ENCODE results near the gene ANTXR1.
"Not testable (repeated sequence)": the region's sequence is repeated elsewhere in the genome, so short reads cannot be mapped to it uniquely, and the experiment has no call there.

Gene ANTXR1

GRCh38 chr2:69237070-69237670, 224.2 kb downstream of the ANTXR1 start:
- DNase-seq (ENCODE audit: low read depth in 2 of 2) = no peak

DNA sequence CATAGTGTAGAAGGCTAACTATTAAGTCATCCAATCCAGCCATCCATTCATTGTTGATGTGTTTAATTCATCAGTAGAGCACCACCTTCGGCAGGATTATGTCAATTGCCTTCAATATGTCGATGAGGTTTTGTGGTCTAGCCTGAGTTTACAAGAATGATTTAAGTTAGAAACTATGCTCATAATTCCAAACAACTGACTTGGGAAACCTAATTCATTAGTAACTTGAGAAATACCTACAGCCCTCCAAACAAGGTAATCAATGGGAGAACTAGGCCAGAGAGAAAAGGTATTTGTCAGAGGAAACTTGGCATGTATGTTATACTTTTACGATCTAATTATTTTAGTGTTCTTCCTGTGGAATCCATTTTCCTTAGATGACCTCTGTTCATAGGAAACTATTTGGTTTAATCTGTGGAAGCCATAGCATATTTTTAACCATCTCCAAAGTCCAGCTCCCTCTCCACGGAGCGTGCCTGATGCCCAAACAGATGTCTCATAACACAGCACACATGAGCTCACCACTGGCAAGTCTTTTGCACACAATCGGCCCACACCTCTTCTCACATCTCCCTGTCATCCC, 225.6 kb downstream of the ANTXR1 start:
- DNase-seq (ENCODE audit: low read depth in 2 of 2) = no peak

DNA sequence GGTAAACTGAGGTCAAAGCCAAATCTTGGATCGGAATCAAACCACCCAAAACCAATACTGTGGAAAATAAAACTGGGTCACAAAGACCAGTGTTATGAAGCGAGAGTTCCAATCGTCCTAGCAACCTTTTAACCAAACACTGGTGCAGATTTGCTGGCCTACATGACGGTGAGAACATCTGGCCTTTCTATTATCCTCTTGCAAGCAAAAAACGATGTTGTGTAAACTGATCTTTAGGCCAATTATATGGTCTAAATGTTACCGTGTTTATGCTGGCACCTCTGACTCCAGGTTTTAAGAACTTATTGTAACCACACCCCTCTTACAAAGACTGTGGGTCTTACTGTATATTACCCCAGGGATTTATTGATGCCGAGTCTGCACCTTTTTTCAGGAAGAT, 228.1 kb downstream of the ANTXR1 start:
- DNase-seq (ENCODE audit: low read depth in 2 of 2) = no peak

- no peak for DNase-seq (ENCODE audit: low read depth in 2 of 2)
Observed at GRCh38 chr2:69241664-69242514, 228.9 kb downstream of the ANTXR1 start.

GRCh38 chr2:69242651-69243051, 229.7 kb downstream of the ANTXR1 start:
- no peak for DNase-seq (ENCODE audit: low read depth in 2 of 2)

GRCh38 chr2:69243652-69244051, 230.7 kb downstream of the ANTXR1 start:
- no peak for DNase-seq (ENCODE audit: low read depth in 2 of 2)

DNA sequence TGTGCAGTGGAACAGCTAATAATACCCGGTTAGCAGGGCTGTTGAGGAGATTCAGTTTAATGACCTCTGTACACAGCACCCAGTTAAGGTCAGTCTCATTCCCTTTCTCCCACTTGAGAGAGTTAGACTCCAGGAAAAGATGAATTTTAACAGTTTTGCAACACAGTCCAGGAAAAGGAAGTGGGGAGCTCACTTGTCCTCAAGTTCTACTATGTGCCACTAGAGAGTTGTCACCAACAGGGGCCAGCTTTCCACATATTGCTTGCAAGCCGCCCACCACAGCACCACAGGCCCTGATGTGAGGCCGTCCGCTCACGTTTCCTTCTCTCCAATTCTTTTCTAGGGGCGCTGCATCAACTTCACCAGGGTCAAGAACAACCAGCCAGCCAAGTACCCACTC, 231.9 kb downstream of the ANTXR1 start:
- DNase-seq (ENCODE audit: low read depth in 2 of 2) = no peak

DNA sequence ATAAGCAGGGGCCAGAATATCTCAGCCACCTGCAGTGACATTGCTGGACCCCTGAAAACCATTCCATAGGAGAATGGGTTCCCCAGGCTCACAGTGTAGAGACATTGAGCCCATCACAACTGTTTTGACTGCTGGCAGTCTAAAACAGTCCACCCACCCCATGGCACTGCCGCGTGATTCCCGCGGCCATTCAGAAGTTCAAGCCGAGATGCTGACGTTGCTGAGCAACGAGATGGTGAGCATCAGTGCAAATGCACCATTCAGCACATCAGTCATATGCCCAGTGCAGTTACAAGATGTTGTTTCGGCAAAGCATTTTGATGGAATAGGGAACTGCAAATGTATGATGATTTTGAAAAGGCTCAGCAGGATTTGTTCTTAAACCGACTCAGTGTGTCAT, 234.6 kb downstream of the ANTXR1 start:
- no peak for DNase-seq (ENCODE audit: low read depth in 2 of 2)

DNA sequence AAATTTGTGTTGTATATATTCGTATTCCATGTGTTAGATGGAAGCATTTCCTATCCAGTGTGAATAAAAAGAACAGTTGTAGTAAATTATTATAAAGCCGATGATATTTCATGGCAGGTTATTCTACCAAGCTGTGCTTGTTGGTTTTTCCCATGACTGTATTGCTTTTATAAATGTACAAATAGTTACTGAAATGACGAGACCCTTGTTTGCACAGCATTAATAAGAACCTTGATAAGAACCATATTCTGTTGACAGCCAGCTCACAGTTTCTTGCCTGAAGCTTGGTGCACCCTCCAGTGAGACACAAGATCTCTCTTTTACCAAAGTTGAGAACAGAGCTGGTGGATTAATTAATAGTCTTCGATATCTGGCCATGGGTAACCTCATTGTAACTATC, 235.3 kb downstream of the ANTXR1 start:
- DNase-seq (ENCODE audit: low read depth in 2 of 2) = no peak

- DNase-seq (ENCODE audit: low read depth in 2 of 2) = no peak
Observed at GRCh38 chr2:69250981-69251380, 238.0 kb downstream of the ANTXR1 start.

GRCh38 chr2:69251943-69252342, 239.0 kb downstream of the ANTXR1 start:
- no peak for DNase-seq (ENCODE audit: low read depth in 2 of 2)

- DNase-seq (ENCODE audit: low read depth in 2 of 2) = no peak
Observed at GRCh38 chr2:69253112-69253511, 240.1 kb downstream of the ANTXR1 start.

DNA sequence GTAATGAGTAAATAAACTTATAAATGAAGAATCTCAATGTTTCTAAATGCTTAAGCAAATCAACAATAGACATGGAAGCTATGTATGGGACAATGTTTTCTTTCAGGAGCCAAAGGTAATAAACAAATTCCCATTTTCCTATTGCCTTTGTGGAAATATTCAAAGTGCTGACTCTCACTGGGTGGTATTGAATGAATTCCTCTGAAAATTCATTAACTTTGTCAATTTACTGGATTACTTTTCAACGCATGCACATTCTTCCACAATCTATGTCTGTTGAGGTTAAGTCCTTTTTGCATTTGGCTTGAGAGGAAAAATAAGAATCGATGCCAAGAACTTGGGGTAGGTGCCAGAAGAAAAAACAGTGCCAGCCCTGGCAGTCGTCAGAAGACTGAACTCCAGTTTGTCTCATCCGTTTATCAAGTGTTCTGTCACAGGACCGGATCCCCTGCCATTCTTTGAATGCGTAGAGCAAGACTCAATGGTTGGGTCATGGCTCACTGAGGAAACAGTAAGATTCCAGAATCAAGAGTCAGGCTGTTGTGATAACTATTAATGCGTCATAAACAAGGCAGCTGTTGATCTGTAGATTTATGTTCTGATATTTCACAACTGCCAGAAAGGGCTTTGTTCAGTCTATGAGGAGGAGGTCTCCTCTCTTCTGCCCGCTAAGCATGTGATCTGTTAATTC, 240.8 kb downstream of the ANTXR1 start:
- DNase-seq (ENCODE audit: low read depth in 2 of 2) = no peak

- DNase-seq (ENCODE audit: low read depth in 2 of 2) = no peak
Observed at GRCh38 chr2:69255760-69256159, 242.8 kb downstream of the ANTXR1 start.

DNA sequence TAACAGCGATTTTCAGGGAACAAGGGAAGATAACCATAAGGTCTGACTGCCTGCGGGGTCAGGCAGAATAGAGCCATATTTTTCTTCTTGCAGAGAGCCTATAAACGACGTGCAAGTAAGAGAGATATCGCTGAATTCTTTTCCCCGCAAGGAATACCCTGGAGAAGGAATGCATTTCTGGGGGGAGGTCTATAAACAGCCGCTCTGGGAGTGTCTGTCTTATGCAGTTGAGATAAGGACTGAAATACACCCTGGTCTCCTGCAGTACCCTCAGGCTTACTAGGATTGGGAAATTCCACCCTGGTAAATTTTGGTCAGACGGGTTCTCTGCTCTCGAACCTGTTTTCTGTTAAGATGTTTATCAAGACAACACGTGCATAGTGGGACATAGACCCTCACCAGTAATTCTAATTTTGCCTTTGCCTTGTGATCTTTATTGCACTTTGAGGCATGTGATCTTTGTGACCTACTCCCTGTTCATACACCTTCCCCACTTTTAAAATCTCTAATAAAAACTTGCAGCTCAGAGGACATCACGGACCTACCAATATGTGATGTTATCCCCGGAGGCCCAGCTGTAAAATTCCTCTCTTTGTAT, 247.1 kb downstream of the ANTXR1 start:
- not testable (repeated sequence) for DNase-seq (ENCODE audit: low read depth in 2 of 2)

DNA sequence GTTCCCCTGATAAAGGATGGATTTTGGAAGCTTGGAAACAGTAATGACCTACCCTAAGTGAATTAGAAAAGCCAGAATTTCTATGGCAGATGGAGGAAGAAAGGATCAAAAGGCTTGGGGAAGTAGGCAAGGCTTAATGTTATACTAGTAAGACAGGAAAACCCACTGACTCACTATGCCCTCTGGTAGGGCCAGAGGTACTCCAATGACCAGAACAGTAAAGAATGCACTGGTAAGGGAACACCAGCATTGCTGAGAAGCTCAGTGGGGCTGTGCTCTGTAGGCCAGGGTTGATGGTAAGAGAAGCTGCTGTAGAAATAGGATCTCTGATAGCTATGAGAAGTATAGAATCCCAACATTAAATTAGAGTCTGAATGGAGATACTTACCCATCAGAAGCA, 247.7 kb downstream of the ANTXR1 start:
- DNase-seq (ENCODE audit: low read depth in 2 of 2) = no peak

- no peak for DNase-seq (ENCODE audit: low read depth in 2 of 2)
Observed at GRCh38 chr2:69269330-69269729, 256.4 kb downstream of the ANTXR1 start.

DNA sequence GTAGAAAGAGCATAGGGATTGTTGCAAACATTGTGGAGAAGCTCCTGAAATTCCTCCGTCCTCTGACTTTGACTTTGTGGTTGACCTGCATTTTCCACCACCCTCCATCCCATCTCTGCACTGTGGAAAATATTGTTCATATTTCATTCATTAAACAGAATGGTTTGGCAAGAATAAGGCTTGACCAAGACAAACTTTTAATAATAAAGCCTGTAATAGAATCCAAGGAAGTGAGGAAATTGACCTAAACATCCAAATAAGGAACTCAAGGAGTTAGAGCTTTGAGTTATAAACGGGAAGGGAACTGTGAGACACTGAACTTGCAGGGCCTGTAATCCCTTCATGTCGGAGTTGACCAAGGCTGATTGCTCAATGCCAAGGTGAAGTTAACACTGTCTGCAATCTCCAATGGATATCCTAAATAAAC, 258.9 kb downstream of the ANTXR1 start:
- no peak for DNase-seq (ENCODE audit: low read depth in 2 of 2)

GRCh38 chr2:69272803-69273471, 260.0 kb downstream of the ANTXR1 start:
- no peak for DNase-seq (ENCODE audit: low read depth in 2 of 2)

DNA sequence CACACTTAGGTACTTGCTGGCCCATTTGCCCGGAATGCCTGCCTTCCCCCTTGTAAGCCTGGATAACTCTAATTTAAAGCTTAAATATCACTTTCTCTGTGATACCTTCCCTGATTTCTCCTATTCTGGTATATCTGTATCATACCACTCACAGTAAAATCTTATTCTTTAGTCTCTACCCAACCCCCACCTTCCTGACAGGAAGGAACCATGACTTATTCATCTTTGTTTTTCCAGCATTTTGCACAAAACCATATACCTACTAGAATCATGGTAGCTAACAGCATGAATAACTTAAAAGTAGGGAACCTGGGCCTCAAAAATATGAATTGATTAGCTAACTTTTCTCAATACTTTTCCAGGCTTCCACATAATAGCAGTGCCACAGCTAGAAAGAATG, 262.5 kb downstream of the ANTXR1 start:
- no peak for DNase-seq (ENCODE audit: low read depth in 2 of 2)

DNA sequence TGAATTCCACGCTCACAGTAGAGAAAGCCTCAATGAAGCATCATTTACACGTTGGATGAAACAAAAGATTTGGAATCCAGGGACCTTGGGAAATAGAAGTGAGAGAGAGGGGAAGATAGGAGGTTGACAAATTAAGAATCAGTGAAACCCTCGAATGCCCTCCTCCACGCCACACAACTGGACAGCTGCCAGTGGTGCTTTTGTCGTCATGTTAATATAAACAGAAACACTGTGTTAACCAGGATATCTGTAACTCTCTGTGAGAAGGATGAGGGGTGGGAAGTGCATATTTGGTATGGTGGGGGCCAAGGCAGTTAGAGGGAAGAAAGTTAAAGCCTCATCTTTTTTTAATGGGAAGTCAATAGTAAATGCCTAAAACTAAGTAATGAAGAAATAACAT, 265.4 kb downstream of the ANTXR1 start:
- DNase-seq (ENCODE audit: low read depth in 2 of 2) = no peak

- no peak for DNase-seq (ENCODE audit: low read depth in 2 of 2)
Observed at GRCh38 chr2:69279211-69279610, 266.2 kb downstream of the ANTXR1 start.
